ENCODE results near the gene APBA2. TPM values are rescaled to one million over a fixed set of nuclear protein-coding genes. Genes with fewer than 3 reads are reported as not detected.
A peak's percentile ranks its signal among the peaks of the same experiment; 100 is the strongest.
"Not testable (repeated sequence)": the region's sequence is repeated elsewhere in the genome, so short reads cannot be mapped to it uniquely, and the experiment has no call there.

The APBA2 gene
- 10 to 100 TPM; 12.8 to 17.5 TPM for total RNA-seq

DNA sequence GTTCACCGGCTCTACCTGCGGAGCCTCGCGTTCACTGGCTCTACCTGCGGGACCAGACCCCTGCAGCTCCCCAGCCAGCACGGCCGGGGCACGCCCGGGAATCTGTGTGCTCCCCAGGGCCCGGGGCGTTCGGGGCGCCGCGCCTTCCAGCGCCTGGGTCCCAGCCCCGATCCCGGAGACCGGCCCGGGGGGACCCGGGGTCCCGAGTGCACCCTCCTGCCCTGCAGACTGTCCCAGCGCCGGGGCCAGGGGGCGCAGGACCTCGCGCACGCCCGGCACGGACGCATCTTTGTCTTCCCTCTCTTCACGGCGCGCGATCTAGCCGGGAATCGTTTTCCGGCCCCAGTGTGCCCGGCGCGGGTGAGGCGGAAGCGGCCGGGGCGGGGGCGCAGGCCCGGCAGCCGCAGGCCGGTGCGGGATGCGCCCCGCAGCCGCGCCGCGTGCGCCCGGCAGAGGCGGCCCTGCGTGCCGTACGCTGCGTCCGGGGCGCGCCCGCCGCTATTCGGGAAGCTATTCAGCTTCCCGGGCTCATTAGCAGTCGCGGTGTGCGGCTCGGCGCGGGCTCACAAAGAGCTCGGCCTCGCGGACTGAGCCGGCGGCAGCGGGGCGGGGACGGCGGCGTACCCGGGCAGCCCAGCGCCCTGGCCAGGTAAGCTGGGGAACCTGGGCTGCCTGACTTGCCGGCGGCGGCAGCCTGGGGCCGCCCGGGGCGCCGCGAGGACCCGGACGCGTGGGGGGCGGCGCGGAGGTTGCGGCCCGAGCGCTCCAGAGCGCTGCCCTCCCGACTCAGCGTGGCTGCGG is at the start of gene APBA2:
Gene APBA2, plus strand, starts transcription at position 345 of the 801 bp plus-strand sequence. CDS start 167,911 bp downstream, outside the sequence.
- DNase-seq (peak; percentile 72), ATAC-seq (peak; percentile 56)
- H3K4me1 Mint-ChIP-seq, result peaks cover 43% of the 10 kb centered on the region
- CTCF ChIA-PET, result interaction anchor here (0.6 to 1.6 kb wide), 5 partner anchors 15 to 216 kb away, joined by 3 to 4 read pairs (median 3); no protein-coding TSS in a partner anchor
- POLR2A ChIA-PET, result no interaction called here
- no peaks in the 10 kb centered on the region for H3K36me3 Mint-ChIP-seq (ENCODE audit: low read depth)
- intact Hi-C loops (cut with DNase I, micrococcal nuclease), result loop anchor here (2.0 to 5.0 kb wide), 6 partner anchors 36 to 201 kb away; no protein-coding TSS in a partner anchor
- H3K4me3 Mint-ChIP-seq, result peak within 1 kb of the TSS; percentile 71
- H3K9me3 Mint-ChIP-seq (ENCODE audit: low read depth), result no peaks in the 10 kb centered on the region
- H3K27me3 Mint-ChIP-seq, result no peaks in the 10 kb centered on the region
- H3K27ac Mint-ChIP-seq, result no peak within 1 kb of the TSS

DNA sequence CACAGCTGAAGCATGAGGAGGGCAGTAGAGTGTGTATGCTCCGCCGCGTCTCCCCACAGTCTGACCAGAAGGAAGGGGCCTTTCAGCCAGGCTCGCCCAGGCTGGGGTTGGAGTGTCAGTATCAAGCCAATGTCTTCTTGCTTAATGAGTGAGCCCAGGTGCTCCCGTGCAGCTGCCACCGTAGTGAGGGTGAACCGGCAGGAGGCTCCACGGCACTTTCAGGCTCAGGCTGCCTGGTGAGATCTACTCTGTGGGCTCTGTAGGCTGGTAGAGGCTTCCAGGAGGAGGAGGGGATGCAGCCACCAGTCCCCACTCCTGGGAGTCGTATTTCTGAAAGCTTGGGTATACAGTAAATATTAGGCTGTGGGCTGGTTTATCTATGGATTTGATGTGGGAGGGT is 45.5 kb upstream of the APBA2 start:
- POLR2A ChIA-PET; H3K4me3 Mint-ChIP-seq; DNase-seq; H3K9me3 Mint-ChIP-seq (ENCODE audit: low read depth); intact Hi-C loops (cut with DNase I, micrococcal nuclease); H3K27me3 Mint-ChIP-seq; H3K4me1 Mint-ChIP-seq; ATAC-seq; CTCF ChIA-PET; H3K36me3 Mint-ChIP-seq (ENCODE audit: low read depth); H3K27ac Mint-ChIP-seq: not testable (repeated sequence)

DNA sequence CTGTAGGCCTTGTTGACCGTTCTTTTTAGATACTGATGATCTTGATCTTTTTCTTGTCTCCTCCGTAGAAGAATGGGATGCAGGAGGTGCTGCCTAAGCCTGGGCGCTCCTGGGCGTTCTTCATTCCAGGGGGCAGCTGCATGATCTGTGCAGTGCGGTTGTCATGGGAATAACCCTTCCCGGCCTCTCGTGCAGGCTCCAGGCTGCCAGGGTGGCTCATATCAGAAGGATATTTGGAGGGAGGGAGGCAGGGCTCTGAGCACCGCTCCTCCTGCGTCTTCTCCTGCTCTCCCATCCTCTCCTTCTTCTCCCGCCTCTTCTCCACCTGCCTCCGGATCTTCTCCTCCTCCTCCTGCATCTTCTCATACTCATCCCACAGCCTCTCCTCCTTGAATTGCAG is 43.6 kb upstream of the APBA2 start:
- H3K9me3 Mint-ChIP-seq (ENCODE audit: low read depth); intact Hi-C loops (cut with DNase I, micrococcal nuclease); H3K4me1 Mint-ChIP-seq; H3K27me3 Mint-ChIP-seq; H3K27ac Mint-ChIP-seq; ATAC-seq; H3K4me3 Mint-ChIP-seq; DNase-seq; H3K36me3 Mint-ChIP-seq (ENCODE audit: low read depth); POLR2A ChIA-PET; CTCF ChIA-PET: not testable (repeated sequence)

DNA sequence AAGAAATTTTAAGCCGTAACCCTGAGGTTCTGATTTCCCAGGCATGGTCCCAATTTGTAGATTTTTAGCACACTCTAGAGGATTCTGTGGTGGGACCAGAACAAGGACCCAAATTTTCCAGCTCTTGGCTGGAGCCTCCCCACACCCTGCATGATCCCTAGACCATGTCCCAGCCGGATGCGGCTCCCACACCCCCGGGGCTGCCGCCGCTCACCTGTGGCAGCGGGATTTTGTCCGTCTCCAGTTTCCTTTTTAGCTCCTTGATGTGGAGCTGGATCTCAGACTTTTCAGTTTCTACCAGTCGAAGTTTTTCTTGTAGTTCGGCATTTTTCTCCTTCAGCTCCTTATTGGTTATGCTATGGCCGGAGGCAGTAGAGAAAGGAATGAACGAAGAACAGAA is 42.3 kb upstream of the APBA2 start:
- H3K4me1 Mint-ChIP-seq; H3K36me3 Mint-ChIP-seq (ENCODE audit: low read depth); POLR2A ChIA-PET; H3K27me3 Mint-ChIP-seq; H3K4me3 Mint-ChIP-seq; H3K9me3 Mint-ChIP-seq (ENCODE audit: low read depth); intact Hi-C loops (cut with DNase I, micrococcal nuclease); H3K27ac Mint-ChIP-seq; DNase-seq; ATAC-seq: not testable (repeated sequence)
- CTCF ChIA-PET, result interaction anchor here (0.6 kb wide), 1 partner anchor 381 kb away, joined by 3 read pairs; no protein-coding TSS in a partner anchor

DNA sequence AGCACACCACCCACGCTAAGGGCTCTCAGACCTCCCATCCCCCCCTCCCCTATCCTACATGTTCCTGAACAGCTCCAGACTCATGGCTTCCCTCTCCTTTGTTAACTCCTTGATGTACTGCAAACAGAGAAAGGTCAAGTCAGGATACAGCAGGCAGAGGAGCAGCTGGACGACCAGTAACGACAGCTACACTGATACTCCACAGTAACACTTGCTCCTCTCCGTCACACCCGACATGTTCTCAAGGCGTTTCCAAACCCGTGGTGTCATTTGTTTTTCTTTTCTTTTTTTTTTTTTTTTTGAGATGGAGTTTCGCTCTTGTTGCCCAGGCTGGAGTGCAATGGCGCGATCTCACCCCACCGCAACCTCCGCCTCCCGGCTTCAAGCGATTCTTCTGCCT is 41.6 kb upstream of the APBA2 start:
- POLR2A ChIA-PET; H3K27me3 Mint-ChIP-seq; H3K4me3 Mint-ChIP-seq; H3K27ac Mint-ChIP-seq; CTCF ChIA-PET; ATAC-seq; DNase-seq; H3K36me3 Mint-ChIP-seq (ENCODE audit: low read depth); H3K9me3 Mint-ChIP-seq (ENCODE audit: low read depth); intact Hi-C loops (cut with DNase I, micrococcal nuclease); H3K4me1 Mint-ChIP-seq: not testable (repeated sequence)

DNA sequence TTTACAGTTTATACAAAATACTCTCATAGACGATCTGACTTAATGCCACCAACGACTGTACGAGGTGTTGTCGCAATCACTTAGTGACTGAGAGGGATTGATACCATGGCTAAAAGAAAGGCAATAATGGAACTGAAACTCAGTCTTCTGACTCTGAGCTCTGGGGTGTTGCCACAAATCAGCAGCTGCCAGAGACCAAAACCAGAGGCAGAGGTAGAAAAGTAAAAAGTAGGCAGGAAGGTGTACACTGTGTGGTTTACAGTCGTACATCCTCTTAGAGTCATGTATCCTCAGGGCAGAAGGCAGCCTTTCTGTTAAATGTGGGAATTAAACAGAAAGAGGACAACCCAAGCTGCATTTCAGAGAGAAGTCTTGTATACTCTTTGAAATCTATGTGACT is 38.5 kb upstream of the APBA2 start:
- peak; percentile 97 for ATAC-seq
- H3K4me1 Mint-ChIP-seq; CTCF ChIA-PET; H3K36me3 Mint-ChIP-seq (ENCODE audit: low read depth); POLR2A ChIA-PET; H3K4me3 Mint-ChIP-seq; intact Hi-C loops (cut with DNase I, micrococcal nuclease); H3K27ac Mint-ChIP-seq; H3K9me3 Mint-ChIP-seq (ENCODE audit: low read depth); H3K27me3 Mint-ChIP-seq: not testable (repeated sequence)
- peak; percentile 9 for DNase-seq

DNA sequence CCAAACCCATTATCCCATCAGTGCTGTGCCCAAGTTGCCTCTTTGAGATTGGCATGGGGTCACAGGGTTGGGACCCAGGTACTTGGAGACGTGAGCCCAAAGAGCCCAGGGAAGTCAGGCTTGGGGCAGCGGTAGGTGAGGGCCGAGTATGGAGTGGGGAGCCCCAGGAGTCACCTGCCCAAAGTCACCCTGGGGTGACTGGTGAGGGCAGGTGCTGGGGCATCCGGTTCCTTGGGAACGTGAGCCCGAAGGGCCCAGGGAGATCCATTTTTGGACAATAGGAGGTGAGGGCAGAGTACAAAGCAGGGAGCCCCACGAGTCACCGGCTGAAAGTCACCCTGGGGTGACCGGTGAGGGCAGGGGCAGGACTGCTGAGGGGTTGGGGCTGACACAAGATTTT is 37.8 kb upstream of the APBA2 start:
- CTCF ChIA-PET; H3K27ac Mint-ChIP-seq; H3K36me3 Mint-ChIP-seq (ENCODE audit: low read depth); H3K27me3 Mint-ChIP-seq; H3K9me3 Mint-ChIP-seq (ENCODE audit: low read depth); ATAC-seq; DNase-seq; H3K4me1 Mint-ChIP-seq; intact Hi-C loops (cut with DNase I, micrococcal nuclease); H3K4me3 Mint-ChIP-seq; POLR2A ChIA-PET: not testable (repeated sequence)

DNA sequence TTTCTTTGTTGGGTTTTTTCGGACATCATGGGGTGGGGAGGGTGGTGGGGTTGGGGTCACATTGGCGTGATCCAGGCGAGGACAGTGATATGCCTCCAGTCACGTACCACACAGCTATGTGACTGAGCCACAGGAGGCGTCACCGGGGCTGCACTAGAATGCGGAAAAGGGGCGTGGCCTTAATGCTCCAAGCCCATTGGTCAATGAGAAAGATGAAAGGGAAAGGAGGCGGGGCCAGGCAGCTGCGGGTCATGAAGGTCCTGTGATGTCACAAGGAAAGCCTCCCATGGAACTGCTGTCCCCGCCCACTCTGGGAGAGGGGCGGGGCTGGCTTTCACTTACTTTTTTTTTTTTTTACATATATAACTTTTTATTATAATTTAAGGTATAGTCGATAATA is 37.3 kb upstream of the APBA2 start, which contains the start of gene GOLGA6L7:
Gene GOLGA6L7, minus strand, starts transcription at position 124 of the 400 bp plus-strand sequence. Its CDS starts 95 bp downstream, at position 29.
- H3K4me1 Mint-ChIP-seq; H3K9me3 Mint-ChIP-seq (ENCODE audit: low read depth); H3K36me3 Mint-ChIP-seq (ENCODE audit: low read depth); intact Hi-C loops (cut with DNase I, micrococcal nuclease); CTCF ChIA-PET; POLR2A ChIA-PET; H3K27ac Mint-ChIP-seq; H3K4me3 Mint-ChIP-seq; H3K27me3 Mint-ChIP-seq: not testable (repeated sequence)
- DNase-seq, result peak; percentile 49
- peak; percentile 23 for ATAC-seq

DNA sequence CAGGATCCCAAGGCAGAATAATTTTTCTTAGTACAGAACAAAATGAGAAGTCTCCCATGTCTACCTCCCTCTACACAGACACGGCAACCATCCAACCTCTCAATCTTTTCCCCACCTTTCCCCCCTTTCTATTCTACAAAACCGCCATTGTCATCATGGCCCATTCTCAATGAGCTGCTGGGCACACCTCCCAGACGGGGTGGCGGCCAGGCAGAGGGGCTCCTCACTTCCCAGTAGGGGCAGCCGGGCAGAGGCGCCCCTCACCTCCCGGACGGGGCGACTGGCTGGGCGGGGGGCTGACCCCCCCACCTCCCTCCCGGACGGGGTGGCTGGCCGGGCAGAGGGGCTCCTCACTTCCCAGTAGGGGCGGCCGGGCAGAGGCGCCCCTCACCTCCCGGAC is 36.5 kb upstream of the APBA2 start:
- POLR2A ChIA-PET; H3K36me3 Mint-ChIP-seq (ENCODE audit: low read depth); ATAC-seq; H3K27ac Mint-ChIP-seq; H3K27me3 Mint-ChIP-seq; CTCF ChIA-PET; intact Hi-C loops (cut with DNase I, micrococcal nuclease); H3K4me3 Mint-ChIP-seq; H3K4me1 Mint-ChIP-seq; DNase-seq; H3K9me3 Mint-ChIP-seq (ENCODE audit: low read depth): not testable (repeated sequence)

DNA sequence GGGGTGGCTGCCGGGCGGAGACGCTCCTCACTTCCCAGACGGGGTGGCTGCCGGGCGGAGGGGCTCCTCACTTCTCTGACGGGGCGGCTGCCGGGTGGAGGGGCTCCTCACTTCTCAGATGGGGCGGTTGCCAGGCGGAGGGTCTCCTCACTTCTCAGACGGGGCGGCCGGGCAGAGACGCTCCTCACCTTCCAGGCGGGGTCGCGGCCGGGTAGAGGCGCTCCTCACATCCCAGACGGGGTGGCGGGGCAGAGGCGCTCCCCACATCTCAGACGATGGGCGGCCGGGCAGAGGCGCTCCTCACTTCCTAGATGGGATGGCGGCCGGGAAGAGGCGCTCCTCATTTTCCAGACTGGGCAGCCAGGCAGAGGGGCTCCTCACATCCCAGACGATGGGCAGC is 36.0 kb upstream of the APBA2 start:
- H3K4me1 Mint-ChIP-seq; H3K27ac Mint-ChIP-seq; CTCF ChIA-PET; H3K27me3 Mint-ChIP-seq; POLR2A ChIA-PET; intact Hi-C loops (cut with DNase I, micrococcal nuclease); H3K9me3 Mint-ChIP-seq (ENCODE audit: low read depth); H3K4me3 Mint-ChIP-seq; H3K36me3 Mint-ChIP-seq (ENCODE audit: low read depth); DNase-seq; ATAC-seq: not testable (repeated sequence)

DNA sequence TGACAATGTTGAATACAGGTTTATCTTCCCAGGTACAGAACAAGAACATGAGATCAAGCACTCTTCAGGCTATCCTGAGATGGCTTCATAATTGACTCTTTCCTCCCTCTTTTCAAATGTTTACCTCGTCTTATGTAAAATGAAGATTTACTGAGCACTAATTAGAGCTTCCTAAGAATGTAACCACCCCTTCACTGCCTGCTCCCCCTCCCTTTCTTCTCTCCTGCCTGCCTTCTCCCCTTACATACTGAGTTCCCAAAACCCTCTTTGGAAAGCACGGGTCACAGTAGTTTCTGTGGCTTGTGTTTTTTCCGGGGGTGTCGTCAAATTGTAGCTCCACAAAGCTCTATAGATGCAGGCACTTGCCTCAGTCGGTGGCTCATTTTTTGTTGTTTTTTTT is 32.1 kb upstream of the APBA2 start:
- H3K27ac Mint-ChIP-seq; H3K9me3 Mint-ChIP-seq (ENCODE audit: low read depth); H3K27me3 Mint-ChIP-seq; H3K4me3 Mint-ChIP-seq; CTCF ChIA-PET; H3K36me3 Mint-ChIP-seq (ENCODE audit: low read depth); POLR2A ChIA-PET; intact Hi-C loops (cut with DNase I, micrococcal nuclease); DNase-seq; H3K4me1 Mint-ChIP-seq; ATAC-seq: not testable (repeated sequence)

DNA sequence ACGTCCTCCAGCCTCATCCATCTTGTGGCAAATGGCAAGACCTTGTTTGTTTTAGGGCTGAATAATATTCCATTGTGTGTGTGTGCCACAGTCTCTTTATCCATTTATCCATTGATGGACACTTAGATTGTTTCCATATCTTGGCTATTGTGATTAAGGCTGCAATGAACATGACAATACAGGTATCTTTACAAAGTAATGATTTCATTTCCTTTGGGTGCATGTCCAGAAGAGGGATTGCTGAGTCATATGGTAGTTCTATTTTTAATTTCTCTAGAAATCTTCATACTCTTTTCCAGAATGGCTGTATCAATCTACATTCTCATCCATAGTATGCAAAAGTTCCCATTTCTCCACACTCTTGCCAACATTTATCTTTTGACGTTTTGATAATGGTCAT is 31.2 kb upstream of the APBA2 start:
- CTCF ChIA-PET; H3K36me3 Mint-ChIP-seq (ENCODE audit: low read depth); H3K27me3 Mint-ChIP-seq; H3K4me3 Mint-ChIP-seq; H3K4me1 Mint-ChIP-seq; intact Hi-C loops (cut with DNase I, micrococcal nuclease); DNase-seq; ATAC-seq; H3K27ac Mint-ChIP-seq; H3K9me3 Mint-ChIP-seq (ENCODE audit: low read depth); POLR2A ChIA-PET: not testable (repeated sequence)
